Measurements from ENCODE around the gene MALRD1. TPM values are rescaled to one million over a fixed set of nuclear protein-coding genes. Genes with fewer than 3 reads are reported as not detected.

MALRD1 gene
- total RNA-seq, 2 donors from 2014 or later: 0.27 to 0.40 TPM

- Histone ChIP-seq H3K9ac (ENCODE audit: low read depth in 2 of 2, low read length in 2 of 2) (no peak overlapping the region), H3K27me3 (no peaks in the 10 kb centered on the region), H3K36me3 (no peaks in the 10 kb centered on the region), H3K9me3 (no peaks in the 10 kb centered on the region), H3K4me1 (no peaks in the 10 kb centered on the region), H3K4me3 (no peak overlapping the region), H3K27ac (no peak overlapping the region)
- intact Hi-C loops (cut with DNase I): no loop called here
- no peak for DNase-seq
- TF ChIP-seq CTCF (IDR thresholded peaks at IDR 0.05): no peak
Observed at GRCh38 chr10:19347621-19348020, 299.0 kb downstream of the MALRD1 start.

- Histone ChIP-seq H3K36me3 (no peaks in the 10 kb centered on the region), H3K9me3 (no peaks in the 10 kb centered on the region), H3K27ac (no peak overlapping the region), H3K27me3 (no peaks in the 10 kb centered on the region), H3K4me3 (no peak overlapping the region), H3K4me1 (no peaks in the 10 kb centered on the region), H3K9ac (ENCODE audit: low read depth in 2 of 2, low read length in 2 of 2) (no peak overlapping the region)
- intact Hi-C loops (cut with DNase I): no loop called here
- DNase-seq: no peak
- TF ChIP-seq CTCF (IDR thresholded peaks at IDR 0.05): no peak
Observed at GRCh38 chr10:19367176-19367575, 318.6 kb downstream of the MALRD1 start.

GRCh38 chr10:19373988-19374387 lies 325.4 kb downstream of the MALRD1 start:
- TF ChIP-seq CTCF (IDR thresholded peaks at IDR 0.05): no peak
- intact Hi-C loops (cut with DNase I): no loop called here
- Histone ChIP-seq H3K27ac (no peak overlapping the region), H3K9me3 (no peaks in the 10 kb centered on the region), H3K27me3 (no peaks in the 10 kb centered on the region), H3K9ac (ENCODE audit: low read depth in 2 of 2, low read length in 2 of 2) (no peak overlapping the region), H3K36me3 (no peaks in the 10 kb centered on the region), H3K4me3 (no peak overlapping the region), H3K4me1 (no peaks in the 10 kb centered on the region)
- no peak for DNase-seq

- no peaks in the 10 kb centered on the region for H3K27me3 ChIP-seq
- no peak for DNase-seq
- no peaks in the 10 kb centered on the region for H3K9me3 ChIP-seq
- H3K4me3 ChIP-seq: no peak overlapping the region
- H3K27ac ChIP-seq: no peak overlapping the region
- no peaks in the 10 kb centered on the region for H3K4me1 ChIP-seq
- no peak overlapping the region for H3K9ac ChIP-seq (ENCODE audit: low read depth in 2 of 2, low read length in 2 of 2)
- no peaks in the 10 kb centered on the region for H3K36me3 ChIP-seq
- intact Hi-C loops (cut with DNase I): no loop called here
- no peak for TF ChIP-seq CTCF (IDR thresholded peaks at IDR 0.05)
Observed at GRCh38 chr10:19385846-19386450, 337.3 kb downstream of the MALRD1 start.

GRCh38 chr10:19408924-19409323 lies 360.3 kb downstream of the MALRD1 start:
- Histone ChIP-seq H3K4me3 (no peak overlapping the region), H3K27me3 (no peaks in the 10 kb centered on the region), H3K36me3 (no peaks in the 10 kb centered on the region), H3K9me3 (no peaks in the 10 kb centered on the region), H3K4me1 (no peaks in the 10 kb centered on the region), H3K9ac (ENCODE audit: low read depth in 2 of 2, low read length in 2 of 2) (no peak overlapping the region), H3K27ac (no peak overlapping the region)
- DNase-seq: no peak
- intact Hi-C loops (cut with DNase I): no loop called here
- TF ChIP-seq CTCF (IDR thresholded peaks at IDR 0.05): no peak

Measured in colonic mucosa (tissue), 4 donors.